Epithelial cell of proximal tubule (primary cell): ENCODE data around the gene HNRNPF. TPM values are rescaled to one million over a fixed set of nuclear protein-coding genes. Genes with fewer than 3 reads are reported as not detected.
A peak's percentile ranks its signal among the peaks of the same experiment; 100 is the strongest.
"Not testable (repeated sequence)": the region's sequence is repeated elsewhere in the genome, so short reads cannot be mapped to it uniquely, and the experiment has no call there.

Experiments
- DNase-seq: peaks from one replicate; pipeline ENCODE4 v3.0.0-alpha.2; 2011; ENCODE audit warnings: low read depth
- H3K4me3 ChIP-seq: 2 replicates; pipeline ENCODE4 v1.5.1; 2011; ENCODE audit warnings: low read depth, mild to moderate bottlenecking, low read length
- CTCF ChIP-seq: conservative IDR thresholded peaks from 2 replicates; pipeline ENCODE4 v1.5.1; 2012; ENCODE audit warnings: low read depth, mild to moderate bottlenecking, low read length
- total RNA-seq: library from RNA; depleted of rRNA; stranded (reverse); fragments of >200 nt; gene quantifications from 2 replicates; pipeline ENCODE4 v1.2.3, GENCODE V29; 2015

Gene HNRNPF
- total RNA-seq, 1 donor from 2014 or later = 207 TPM

- no peak overlapping the region for H3K4me3 ChIP-seq
- TF ChIP-seq CTCF = no peak
- DNase-seq = peak; percentile 80
These were observed 68.4 kb downstream of the HNRNPF start for GRCh38 chr10:43340619-43341018.

- H3K4me3 ChIP-seq = no peak overlapping the region
- no peak for DNase-seq
- TF ChIP-seq CTCF = no peak
These were observed 68.9 kb downstream of the HNRNPF start for GRCh38 chr10:43340101-43340500.

DNA sequence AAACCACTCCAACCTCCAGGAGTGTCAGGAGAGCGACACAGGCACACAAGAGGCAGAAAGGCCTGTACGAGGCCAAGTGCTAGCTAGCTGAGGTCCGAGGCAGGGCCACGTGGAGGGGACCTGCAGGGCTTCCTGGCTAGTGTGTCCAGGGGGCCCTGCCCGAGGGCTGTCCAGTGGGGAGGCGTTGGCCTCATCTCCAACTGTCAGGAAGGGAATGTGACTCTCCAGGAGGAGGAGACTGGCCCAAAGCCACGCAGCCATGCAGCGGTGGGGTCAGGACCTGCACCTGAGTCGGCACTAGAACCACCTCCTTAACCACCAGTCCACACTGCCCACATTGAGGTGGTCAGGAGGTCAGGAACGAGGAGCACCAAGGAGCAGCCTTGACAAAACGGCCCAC is 69.8 kb downstream of the HNRNPF start:
- DNase-seq = no peak
- H3K4me3 ChIP-seq = no peak overlapping the region
- no peak for TF ChIP-seq CTCF

DNA sequence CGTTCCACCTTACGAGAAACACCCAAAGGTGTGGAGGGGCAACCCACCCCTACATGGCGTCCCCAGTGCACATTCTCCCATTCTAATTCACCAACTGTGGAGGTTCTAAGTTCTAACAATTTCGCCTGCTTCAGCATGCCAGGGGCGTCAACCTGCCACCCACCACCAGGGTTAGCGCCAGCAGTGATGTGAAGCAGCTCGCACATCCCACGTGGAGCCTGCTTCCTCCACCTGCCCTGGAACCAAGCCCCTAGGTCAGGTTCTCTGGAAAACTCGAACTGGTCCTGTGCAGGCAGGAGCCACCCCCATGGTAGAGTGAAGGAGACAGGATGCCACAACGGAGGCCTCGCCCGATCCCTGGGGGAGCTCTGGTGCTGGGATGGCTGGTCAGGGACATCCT is 70.9 kb downstream of the HNRNPF start:
- no peak for DNase-seq
- no peak overlapping the region for H3K4me3 ChIP-seq
- peak; percentile 23 for TF ChIP-seq CTCF

GRCh38 chr10:43337536-43337935 is 71.5 kb downstream of the HNRNPF start:
- not testable (repeated sequence) for DNase-seq

DNA sequence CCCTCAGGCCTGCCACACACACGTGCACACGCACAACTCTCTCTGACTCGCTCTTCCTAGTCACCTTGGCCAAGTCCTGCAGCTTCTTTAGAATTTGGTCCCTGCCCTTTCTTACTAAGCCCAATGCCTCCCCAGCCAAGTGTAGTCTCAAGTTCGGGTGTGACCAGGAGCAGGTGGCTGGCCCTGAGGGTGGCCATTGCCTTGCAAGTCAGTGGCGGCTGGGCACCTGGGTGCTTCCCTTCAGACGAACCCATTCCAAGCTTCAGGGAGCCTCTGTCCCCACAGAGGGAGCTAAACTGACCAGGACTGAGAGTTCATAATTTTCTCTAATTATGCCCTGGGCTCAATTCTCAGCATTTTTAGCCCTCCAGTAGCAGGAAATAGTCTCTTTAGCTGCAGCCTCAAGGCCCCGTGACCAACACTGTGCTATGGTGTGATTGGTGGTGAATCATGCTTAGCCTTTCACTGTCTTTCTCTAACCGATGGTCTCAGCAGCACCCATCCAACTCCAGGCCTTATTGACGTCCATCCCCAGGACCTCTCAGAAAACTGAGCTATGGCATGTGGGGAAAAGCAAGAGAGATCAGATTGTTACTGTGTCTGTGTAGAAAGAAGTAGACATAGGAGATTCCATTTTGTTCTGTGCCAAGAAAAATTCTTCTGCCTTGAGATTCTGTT is 72.2 kb downstream of the HNRNPF start:
- peak; percentile 77 for DNase-seq
- H3K4me3 ChIP-seq = no peak overlapping the region
- no peak for TF ChIP-seq CTCF

More at GRCh38 chr10:43337536-43337935, 71.5 kb downstream of the HNRNPF start:
- H3K4me3 ChIP-seq = peak overlapping the region; percentile 26

GRCh38 chr10:43336061-43336460 is 72.9 kb downstream of the HNRNPF start:
- DNase-seq = no peak
- no peak overlapping the region for H3K4me3 ChIP-seq
- no peak for TF ChIP-seq CTCF

Other genes with a start within 250 kb of the HNRNPF start
- 1.6 and 2.0 TPM in 2 replicates for gene RASGEF1A, start 142.1 kb downstream of the HNRNPF start, total RNA-seq
- not detected in 2 replicates for gene FXYD4, start 37.5 kb downstream of the HNRNPF start, total RNA-seq
- 0.81 and 2.2 TPM in 2 replicates for gene ZNF487, start 27.9 kb upstream of the HNRNPF start, total RNA-seq
- gene ZNF239, start 165.4 kb upstream of the HNRNPF start, total RNA-seq = 4.4 and 8.5 TPM in 2 replicates
- 4.2 and 5.0 TPM in 2 replicates for gene ZNF485, start 197.3 kb upstream of the HNRNPF start, total RNA-seq
- 25.8 and 32.1 TPM in 2 replicates for gene ZNF32, start 239.7 kb upstream of the HNRNPF start, total RNA-seq